CD14-positive monocyte (primary cell): Measurements from ENCODE around the gene BTBD9. TPM values are rescaled to one million over a fixed set of nuclear protein-coding genes. Genes with fewer than 3 reads are reported as not detected.
"Not testable (repeated sequence)": the region's sequence is repeated elsewhere in the genome, so short reads cannot be mapped to it uniquely, and the experiment has no call there.

Experiments used
- DNase-seq, 3 donors: peaks; one replicate each; pipeline ENCODE4 v3.0.0-alpha.2; 2011 to 2022
- H2AFZ ChIP-seq: 2 replicates; pipeline ENCODE4 v1.6.0; 2012; ENCODE audit warnings: mild to moderate bottlenecking, low read depth, low read length, inconsistent platforms; ENCODE audit not compliant: insufficient read depth, poor library complexity, severe bottlenecking
- H3K27ac ChIP-seq, 2 donors: 1 replicate in 1 of 2; 2 replicates in 1 of 2; pipeline ENCODE4 v1.5.1; 2012 to 2013; ENCODE audit warnings: low read length in 2 of 2, control low read depth in 1 of 2, inconsistent platforms in 1 of 2, low read depth in 1 of 2, mild to moderate bottlenecking in 1 of 2
- H3K27me3 ChIP-seq, 2 donors: one replicate each; pipeline versions ENCODE4 v1.6.0 to v1.6.1; 2011 to 2013; ENCODE audit warnings: low read length in 2 of 2; ENCODE audit not compliant: control insufficient read depth in 2 of 2, insufficient read depth in 2 of 2
- H3K36me3 ChIP-seq, 2 donors: replicated peaks in 1 of 2; 1 replicate in 1 of 2; 2 replicates in 1 of 2; pipeline versions ENCODE4 v1.5.1 to v1.6.1; 2012 to 2013; ENCODE audit warnings: low read length in 2 of 2, control low read depth in 1 of 2, inconsistent platforms in 1 of 2, mild to moderate bottlenecking in 1 of 2; ENCODE audit not compliant: insufficient read depth in 2 of 2, control insufficient read depth in 1 of 2
- H3K4me1 ChIP-seq, 2 donors: 1 replicate in 1 of 2; 2 replicates in 1 of 2; pipeline versions ENCODE4 v1.5.1 to v1.6.1; 2012 to 2013; ENCODE audit warnings: low read length in 2 of 2, control low read depth in 1 of 2, inconsistent platforms in 1 of 2, mild to moderate bottlenecking in 1 of 2, moderate library complexity in 1 of 2; ENCODE audit not compliant: insufficient read depth in 2 of 2, control insufficient read depth in 1 of 2
- H3K4me2 ChIP-seq: replicated peaks from 2 replicates; pipeline ENCODE3; 2012; ENCODE audit warnings: low read length, moderate library complexity, mild to moderate bottlenecking; ENCODE audit not compliant: poor library complexity, severe bottlenecking; ENCODE audit errors: extremely low read depth
- H3K4me3 ChIP-seq, 3 experiments: fragments of 200-600 bp in 1 of 3; sonication (generic) in 1 of 3; replicated peaks in 1 of 3; 1 replicate in 2 of 3; 2 replicates in 1 of 3; pipeline ENCODE4 v1.5.1; 2011 to 2013; ENCODE audit warnings: low read length in 3 of 3, mild to moderate bottlenecking in 3 of 3, control low read depth in 2 of 3, low read depth in 2 of 3, inconsistent platforms in 1 of 3, moderate library complexity in 1 of 3
- H3K79me2 ChIP-seq: 2 replicates; pipeline ENCODE4 v1.6.0; 2012; ENCODE audit warnings: mild to moderate bottlenecking, control low read depth, inconsistent platforms, low read length, moderate library complexity; ENCODE audit not compliant: insufficient read depth
- H3K9ac ChIP-seq: 2 replicates; pipeline ENCODE4 v1.6.0; 2017; ENCODE audit warnings: low read length, mild to moderate bottlenecking; ENCODE audit not compliant: insufficient read depth, poor library complexity, severe bottlenecking
- H3K9me3 ChIP-seq, 2 donors: replicated peaks in 1 of 2; 1 replicate in 1 of 2; 2 replicates in 1 of 2; pipeline versions ENCODE4 v1.5.1 to v1.6.1; 2012 to 2013; ENCODE audit warnings: low read length in 2 of 2, control low read depth in 1 of 2; ENCODE audit not compliant: control insufficient read depth in 1 of 2, insufficient read depth in 1 of 2
- H4K20me1 ChIP-seq: 2 replicates; pipeline ENCODE4 v1.6.0; 2012; ENCODE audit warnings: mild to moderate bottlenecking, low read length, control low read depth, moderate library complexity; ENCODE audit not compliant: insufficient read depth
- H3K27ac Mint-ChIP-seq, 7 donors: one replicate each; pipeline ENCODE4 v1.8.0; 2020; ENCODE audit warnings: mild to moderate bottlenecking in 7 of 7, mixed read lengths in 7 of 7, moderate library complexity in 6 of 7, inconsistent platforms in 2 of 7
- H3K27me3 Mint-ChIP-seq, 3 donors: one replicate each; pipeline ENCODE4 v1.8.0; 2021 to 2022; ENCODE audit warnings: low read depth in 3 of 3, mild to moderate bottlenecking in 3 of 3, mixed read lengths in 3 of 3, moderate library complexity in 3 of 3, inconsistent platforms in 1 of 3
- H3K36me3 Mint-ChIP-seq, 2 donors: one replicate each; pipeline ENCODE4 v1.8.0; 2020; ENCODE audit warnings: mixed read lengths in 2 of 2, inconsistent platforms in 1 of 2, mild to moderate bottlenecking in 1 of 2
- H3K4me1 Mint-ChIP-seq: one replicate; pipeline ENCODE4 v1.8.0; 2020; ENCODE audit warnings: mild to moderate bottlenecking, mixed read lengths
- H3K4me3 Mint-ChIP-seq, 2 donors: one replicate each; pipeline ENCODE4 v1.8.0; 2020; ENCODE audit warnings: mild to moderate bottlenecking in 2 of 2, mixed read lengths in 2 of 2, moderate library complexity in 1 of 2
- H3K9me3 Mint-ChIP-seq, 7 donors: one replicate each; pipeline ENCODE4 v1.8.0; 2020 to 2022; ENCODE audit warnings: mixed read lengths in 7 of 7, mild to moderate bottlenecking in 6 of 7, moderate library complexity in 6 of 7, inconsistent platforms in 2 of 7
- WGBS: methylation state at CpG from one replicate; pipeline ENCODE4 v1.1.5; 2013; ENCODE audit warnings: missing lambda C conversion rate; ENCODE audit not compliant: insufficient coverage; 5-methylcytosine and 5-hydroxymethylcytosine counted together
- intact Hi-C, 2 donors: fragments of 100-400 bp; cut with micrococcal nuclease; formaldehyde crosslinking; loops; one replicate each; pipeline versions ENCODE4 v1.15.0 to v1.15.1; 2023
- polyA plus RNA-seq, 3 donors: library from polyadenylated mRNA; depleted of rRNA in 1 of 3; unstranded in 2 of 3; stranded (reverse) in 1 of 3; fragments of 300-500 nt in 2 of 3; fragments of >200 nt in 1 of 3; fragmentation: Illumina TruSeq in 2 of 3; gene quantifications; 1 replicate in 2 of 3; 2 replicates in 1 of 3; pipeline ENCODE4 v1.2.3, GENCODE V29; 2012 to 2021
- TF ChIP-seq, protein P1 (sequence below): fragments of 200-600 bp; IDR thresholded peaks from one replicate; pipeline ENCODE4 v1.8.0; 2022; ENCODE audit warnings: antibody characterized with exemption, mild to moderate bottlenecking

Gene BTBD9
- polyA plus RNA-seq, 3 donors: 5.2 to 7.5 (median 6.2) TPM

GRCh38 chr6:38427492-38428210, 212.1 kb downstream of the BTBD9 start:
- Mint-ChIP-seq H3K9me3 (peaks cover 0 to 7% (median 2%) of the 10 kb centered on the region in 7 donors), H3K4me1 (no peaks in the 10 kb centered on the region), H3K36me3 (peaks cover 0 to 5% of the 10 kb centered on the region in 2 donors), H3K27me3 (peaks cover 0 to 3% (median 0%) of the 10 kb centered on the region in 3 donors), H3K27ac (no peak overlapping the region), H3K4me3 (no peak overlapping the region)
- no peak overlapping the region for H3K27ac ChIP-seq
- H3K36me3 ChIP-seq: no peaks in the 10 kb centered on the region
- H3K27me3 ChIP-seq: no peaks in the 10 kb centered on the region
- no peaks in the 10 kb centered on the region for H3K9me3 ChIP-seq
- H3K4me1 ChIP-seq: no peaks in the 10 kb centered on the region
- no peak overlapping the region for H2AFZ ChIP-seq
- TF ChIP-seq, protein P1, sequence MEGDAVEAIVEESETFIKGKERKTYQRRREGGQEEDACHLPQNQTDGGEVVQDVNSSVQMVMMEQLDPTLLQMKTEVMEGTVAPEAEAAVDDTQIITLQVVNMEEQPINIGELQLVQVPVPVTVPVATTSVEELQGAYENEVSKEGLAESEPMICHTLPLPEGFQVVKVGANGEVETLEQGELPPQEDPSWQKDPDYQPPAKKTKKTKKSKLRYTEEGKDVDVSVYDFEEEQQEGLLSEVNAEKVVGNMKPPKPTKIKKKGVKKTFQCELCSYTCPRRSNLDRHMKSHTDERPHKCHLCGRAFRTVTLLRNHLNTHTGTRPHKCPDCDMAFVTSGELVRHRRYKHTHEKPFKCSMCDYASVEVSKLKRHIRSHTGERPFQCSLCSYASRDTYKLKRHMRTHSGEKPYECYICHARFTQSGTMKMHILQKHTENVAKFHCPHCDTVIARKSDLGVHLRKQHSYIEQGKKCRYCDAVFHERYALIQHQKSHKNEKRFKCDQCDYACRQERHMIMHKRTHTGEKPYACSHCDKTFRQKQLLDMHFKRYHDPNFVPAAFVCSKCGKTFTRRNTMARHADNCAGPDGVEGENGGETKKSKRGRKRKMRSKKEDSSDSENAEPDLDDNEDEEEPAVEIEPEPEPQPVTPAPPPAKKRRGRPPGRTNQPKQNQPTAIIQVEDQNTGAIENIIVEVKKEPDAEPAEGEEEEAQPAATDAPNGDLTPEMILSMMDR: no peak
- no peaks in the 10 kb centered on the region for H4K20me1 ChIP-seq
- H3K9ac ChIP-seq: no peak overlapping the region
- H3K4me3 ChIP-seq: no peak overlapping the region
- DNase-seq: no peak
- intact Hi-C loops: no loop called here
- H3K4me2 ChIP-seq: no peak overlapping the region
- 100% methylated on average over 1 of the region's 2 CpGs for WGBS
- H3K79me2 ChIP-seq: no peaks in the 10 kb centered on the region

- peak overlapping the region in 1 of 7 donors; percentile 20 for H3K27ac Mint-ChIP-seq
- H3K4me1 ChIP-seq, H3K36me3 ChIP-seq, H3K4me1 Mint-ChIP-seq, H3K9me3 Mint-ChIP-seq, H3K27me3 ChIP-seq, H3K36me3 Mint-ChIP-seq, DNase-seq, H3K4me3 Mint-ChIP-seq, H3K79me2 ChIP-seq, H3K4me3 ChIP-seq, H3K27me3 Mint-ChIP-seq, H3K9me3 ChIP-seq, H3K27ac ChIP-seq, H4K20me1 ChIP-seq, H3K4me2 ChIP-seq, H2AFZ ChIP-seq, H3K9ac ChIP-seq, intact Hi-C loops: not testable (repeated sequence)
- WGBS: 95% methylated on average over 7 of the region's 11 CpGs
These were observed 213.8 kb downstream of the BTBD9 start for GRCh38 chr6:38425788-38426488.
